ENCODE data around the gene CTTN.
"Not testable (repeated sequence)": the region's sequence is repeated elsewhere in the genome, so short reads cannot be mapped to it uniquely, and the experiment has no call there.

Gene CTTN

GRCh38 chr11:70394211-70394950, 3.9 kb upstream of the CTTN start:
- no peaks in the 10 kb centered on the region for H3K9me3 Mint-ChIP-seq
- no peak overlapping the region for H3K27ac Mint-ChIP-seq
- DNase-seq: no peak
- no peak overlapping the region for H3K4me3 Mint-ChIP-seq
- H3K4me1 Mint-ChIP-seq: peaks cover 16% of the 10 kb centered on the region
- H3K27me3 Mint-ChIP-seq: peaks cover 93% of the 10 kb centered on the region
- H3K36me3 Mint-ChIP-seq: no peaks in the 10 kb centered on the region
- CTCF ChIA-PET: no interaction called here

- peaks cover 19% of the 10 kb centered on the region for H3K4me1 Mint-ChIP-seq
- DNase-seq: no peak
- peaks cover 99% of the 10 kb centered on the region for H3K27me3 Mint-ChIP-seq
- H3K36me3 Mint-ChIP-seq: no peaks in the 10 kb centered on the region
- no peak overlapping the region for H3K27ac Mint-ChIP-seq
- H3K9me3 Mint-ChIP-seq: no peaks in the 10 kb centered on the region
- peak overlapping the region; percentile 57 for H3K4me3 Mint-ChIP-seq
- CTCF ChIA-PET: no interaction called here
Measured at GRCh38 chr11:70397336-70397982, 870 bp upstream of the CTTN start.

- no peak overlapping the region for H3K27ac Mint-ChIP-seq
- CTCF ChIA-PET: no interaction called here
- no peak overlapping the region for H3K4me3 Mint-ChIP-seq
- H3K36me3 Mint-ChIP-seq: no peaks in the 10 kb centered on the region
- H3K4me1 Mint-ChIP-seq: peaks cover 19% of the 10 kb centered on the region
- peak; percentile 24 for DNase-seq
- peaks cover 98% of the 10 kb centered on the region for H3K27me3 Mint-ChIP-seq
- H3K9me3 Mint-ChIP-seq: no peaks in the 10 kb centered on the region
Measured at GRCh38 chr11:70398834-70399680, 728 bp downstream of the CTTN start.

- Mint-ChIP-seq H3K36me3 (no peaks in the 10 kb centered on the region), H3K27me3 (peaks cover 98% of the 10 kb centered on the region), H3K4me3 (no peak overlapping the region), H3K27ac (no peak overlapping the region), H3K9me3 (no peaks in the 10 kb centered on the region), H3K4me1 (peaks cover 19% of the 10 kb centered on the region)
- no peak for DNase-seq
- CTCF ChIA-PET: no interaction called here
Measured at GRCh38 chr11:70399681-70400112, 1.4 kb downstream of the CTTN start.

GRCh38 chr11:70400643-70401042, 2.3 kb downstream of the CTTN start:
- Mint-ChIP-seq H3K27ac (peak overlapping the region; percentile 7), H3K4me3 (no peak overlapping the region), H3K9me3 (no peaks in the 10 kb centered on the region), H3K4me1 (peaks cover 19% of the 10 kb centered on the region), H3K36me3 (no peaks in the 10 kb centered on the region), H3K27me3 (peaks cover 98% of the 10 kb centered on the region)
- CTCF ChIA-PET: no interaction called here
- no peak for DNase-seq

- CTCF ChIA-PET: interaction anchor here (0.6 kb wide), 1 partner anchor 245 kb away, joined by 5 read pairs; no protein-coding TSS in a partner anchor
- H3K27me3 Mint-ChIP-seq: peaks cover 91% of the 10 kb centered on the region
- H3K4me3 Mint-ChIP-seq: no peak overlapping the region
- no peaks in the 10 kb centered on the region for H3K9me3 Mint-ChIP-seq
- H3K4me1 Mint-ChIP-seq: peaks cover 19% of the 10 kb centered on the region
- DNase-seq: no peak
- H3K36me3 Mint-ChIP-seq: no peaks in the 10 kb centered on the region
- H3K27ac Mint-ChIP-seq: no peak overlapping the region
Measured at GRCh38 chr11:70402016-70402415, 3.7 kb downstream of the CTTN start.

- no peak for DNase-seq
- no peaks in the 10 kb centered on the region for H3K9me3 Mint-ChIP-seq
- H3K27me3 Mint-ChIP-seq: peaks cover 90% of the 10 kb centered on the region
- H3K4me1 Mint-ChIP-seq: peaks cover 13% of the 10 kb centered on the region
- CTCF ChIA-PET: no interaction called here
- no peak overlapping the region for H3K27ac Mint-ChIP-seq
- H3K36me3 Mint-ChIP-seq: no peaks in the 10 kb centered on the region
- H3K4me3 Mint-ChIP-seq: no peak overlapping the region
Measured at GRCh38 chr11:70402685-70403084, 4.4 kb downstream of the CTTN start.

- CTCF ChIA-PET: no interaction called here
- Mint-ChIP-seq H3K36me3 (no peaks in the 10 kb centered on the region), H3K9me3 (no peaks in the 10 kb centered on the region), H3K4me1 (peaks cover 15% of the 10 kb centered on the region), H3K27ac (no peak overlapping the region), H3K27me3 (peaks cover 87% of the 10 kb centered on the region), H3K4me3 (no peak overlapping the region)
- DNase-seq: no peak
Measured at GRCh38 chr11:70404244-70404643, 5.9 kb downstream of the CTTN start.

GRCh38 chr11:70405679-70406395, 7.5 kb downstream of the CTTN start:
- CTCF ChIA-PET: no interaction called here
- no peak overlapping the region for H3K4me3 Mint-ChIP-seq
- no peak overlapping the region for H3K27ac Mint-ChIP-seq
- no peak for DNase-seq
- no peaks in the 10 kb centered on the region for H3K36me3 Mint-ChIP-seq
- peaks cover 87% of the 10 kb centered on the region for H3K27me3 Mint-ChIP-seq
- no peaks in the 10 kb centered on the region for H3K9me3 Mint-ChIP-seq
- H3K4me1 Mint-ChIP-seq: peaks cover 11% of the 10 kb centered on the region

GRCh38 chr11:70407121-70407520, 8.8 kb downstream of the CTTN start:
- Mint-ChIP-seq H3K4me3 (no peak overlapping the region), H3K4me1 (peaks cover 11% of the 10 kb centered on the region), H3K36me3 (no peaks in the 10 kb centered on the region), H3K27ac (no peak overlapping the region), H3K9me3 (no peaks in the 10 kb centered on the region), H3K27me3 (peaks cover 84% of the 10 kb centered on the region)
- no peak for DNase-seq
- CTCF ChIA-PET: no interaction called here

GRCh38 chr11:70407814-70408213, 9.5 kb downstream of the CTTN start:
- no peaks in the 10 kb centered on the region for H3K36me3 Mint-ChIP-seq
- peaks cover 11% of the 10 kb centered on the region for H3K4me1 Mint-ChIP-seq
- no peak for DNase-seq
- CTCF ChIA-PET: no interaction called here
- no peak overlapping the region for H3K4me3 Mint-ChIP-seq
- peaks cover 84% of the 10 kb centered on the region for H3K27me3 Mint-ChIP-seq
- no peak overlapping the region for H3K27ac Mint-ChIP-seq
- H3K9me3 Mint-ChIP-seq: no peaks in the 10 kb centered on the region

GRCh38 chr11:70408326-70408725, 10.0 kb downstream of the CTTN start:
- H3K4me3 Mint-ChIP-seq, CTCF ChIA-PET, H3K9me3 Mint-ChIP-seq, H3K36me3 Mint-ChIP-seq, H3K27ac Mint-ChIP-seq: not testable (repeated sequence)
- H3K4me1 Mint-ChIP-seq: peaks cover 11% of the 10 kb centered on the region
- DNase-seq: peak; percentile 28
- H3K27me3 Mint-ChIP-seq: peaks cover 84% of the 10 kb centered on the region

- CTCF ChIA-PET: no interaction called here
- Mint-ChIP-seq H3K27ac (no peak overlapping the region), H3K27me3 (peaks cover 84% of the 10 kb centered on the region), H3K9me3 (no peaks in the 10 kb centered on the region), H3K36me3 (no peaks in the 10 kb centered on the region), H3K4me1 (peaks cover 11% of the 10 kb centered on the region), H3K4me3 (no peak overlapping the region)
- no peak for DNase-seq
Measured at GRCh38 chr11:70409437-70409836, 11.1 kb downstream of the CTTN start.

GRCh38 chr11:70409871-70410270, 11.5 kb downstream of the CTTN start:
- Mint-ChIP-seq H3K27me3 (peaks cover 84% of the 10 kb centered on the region), H3K9me3 (no peaks in the 10 kb centered on the region), H3K27ac (no peak overlapping the region), H3K4me3 (no peak overlapping the region), H3K36me3 (no peaks in the 10 kb centered on the region), H3K4me1 (peaks cover 11% of the 10 kb centered on the region)
- no peak for DNase-seq
- CTCF ChIA-PET: no interaction called here
